SH-SY5Y (cell line): ENCODE results near the gene SNTB2.

Experiments used
- GATA2 ChIP-seq: IDR thresholded peaks from 2 replicates; pipeline ENCODE4 v1.6.1; 2011; ENCODE audit warnings: mild to moderate bottlenecking, low read depth, low read length
- GATA3 ChIP-seq: IDR thresholded peaks from 2 replicates; pipeline ENCODE4 v1.6.1; 2011; ENCODE audit warnings: low read depth, mild to moderate bottlenecking, low read length, moderate library complexity

The SNTB2 gene

GRCh38 chr16:69276148-69277115 lies 89.5 kb downstream of the SNTB2 start:
- TF ChIP-seq GATA2 = no peak
- no peak for TF ChIP-seq GATA3

GRCh38 chr16:69277413-69277812 lies 90.4 kb downstream of the SNTB2 start:
- TF ChIP-seq GATA3 (no peak), GATA2 (no peak)

DNA sequence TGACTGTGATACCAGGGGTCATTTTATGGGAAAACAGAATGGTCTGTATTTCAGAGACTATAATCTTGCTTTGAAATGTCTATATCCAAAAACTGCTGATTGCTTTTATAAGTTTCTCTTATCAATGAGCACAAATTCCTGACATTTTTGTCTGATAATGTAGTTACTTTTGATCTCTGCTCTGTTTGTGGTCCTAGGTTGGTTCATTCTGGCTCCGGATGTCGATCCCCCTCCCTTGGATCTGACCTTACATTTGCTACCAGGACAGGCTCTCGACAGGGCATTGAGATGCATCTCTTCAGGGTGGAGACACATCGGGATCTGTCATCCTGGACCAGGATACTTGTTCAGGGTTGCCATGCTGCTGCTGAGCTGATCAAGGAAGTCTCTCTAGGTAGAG lies 96.9 kb downstream of the SNTB2 start:
- TF ChIP-seq GATA3 (no peak), GATA2 (no peak)

- TF ChIP-seq GATA2 (no peak), GATA3 (no peak)
Measured at GRCh38 chr16:69285240-69285639, 98.3 kb downstream of the SNTB2 start.

GRCh38 chr16:69286941-69287713 lies 100.2 kb downstream of the SNTB2 start:
- TF ChIP-seq GATA3 (no peak), GATA2 (no peak)

GRCh38 chr16:69293401-69293800 lies 106.4 kb downstream of the SNTB2 start:
- no peak for TF ChIP-seq GATA3
- no peak for TF ChIP-seq GATA2

DNA sequence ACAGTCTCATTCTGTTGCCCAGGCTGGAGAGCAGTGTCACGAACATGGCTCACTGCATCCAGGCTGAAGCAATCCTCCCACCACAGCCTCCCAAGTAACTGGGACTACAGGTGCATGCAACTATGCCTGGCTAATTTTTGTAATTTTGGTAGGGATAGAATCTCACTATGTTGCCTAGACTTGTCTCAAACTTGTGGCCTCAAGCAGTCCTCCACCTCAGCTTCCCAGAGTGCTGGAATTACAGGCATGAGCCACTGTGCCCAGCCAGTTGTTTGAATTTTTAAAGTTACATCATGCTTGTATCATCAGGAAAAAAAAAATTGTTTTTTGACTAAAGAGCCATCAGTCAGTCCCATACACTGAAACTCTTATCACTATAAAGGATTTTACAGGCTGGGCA lies 107.1 kb downstream of the SNTB2 start:
- TF ChIP-seq GATA2 (no peak), GATA3 (no peak)

DNA sequence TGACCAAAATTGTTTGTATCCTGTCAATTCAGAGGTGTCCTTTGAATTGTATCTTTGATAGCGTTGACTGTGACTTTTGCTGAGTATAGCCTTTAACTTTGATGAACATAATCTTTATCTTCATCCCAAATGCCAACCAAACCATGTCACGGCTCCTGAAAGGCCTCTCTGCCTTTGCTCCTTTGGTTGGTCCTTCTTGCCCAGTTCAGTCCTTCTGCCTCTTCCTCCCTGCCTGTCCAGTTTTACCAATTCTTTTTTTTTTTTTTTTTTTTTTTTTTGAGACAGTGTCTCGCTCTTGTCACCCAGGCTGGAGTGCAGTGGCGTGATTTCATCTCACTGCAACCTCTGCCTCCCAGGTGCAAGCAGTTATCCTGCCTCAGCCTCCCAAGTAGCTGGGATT lies 111.3 kb downstream of the SNTB2 start:
- TF ChIP-seq GATA3 (no peak), GATA2 (no peak)

GRCh38 chr16:69301187-69301586 lies 114.2 kb downstream of the SNTB2 start:
- TF ChIP-seq GATA2 (no peak), GATA3 (no peak)

DNA sequence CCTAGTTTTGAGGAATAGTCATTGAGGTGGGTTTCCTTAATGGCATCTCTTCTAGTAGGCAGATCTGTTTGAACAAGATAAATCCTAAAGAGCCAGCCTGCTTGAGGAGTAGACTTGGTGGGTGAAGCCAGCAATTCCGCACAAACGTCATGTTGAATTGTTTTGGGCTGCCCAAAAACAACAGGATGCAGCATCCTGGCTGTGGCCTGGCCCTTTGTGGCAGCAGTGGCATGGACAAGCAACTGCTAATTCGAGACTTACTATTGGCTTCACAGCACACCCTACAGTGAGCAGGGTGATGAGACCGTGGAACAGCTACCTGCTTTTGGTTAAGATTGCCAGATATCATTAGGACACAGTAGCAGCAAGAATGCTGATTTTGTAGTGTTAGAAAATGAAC lies 114.9 kb downstream of the SNTB2 start:
- no peak for TF ChIP-seq GATA2
- no peak for TF ChIP-seq GATA3

DNA sequence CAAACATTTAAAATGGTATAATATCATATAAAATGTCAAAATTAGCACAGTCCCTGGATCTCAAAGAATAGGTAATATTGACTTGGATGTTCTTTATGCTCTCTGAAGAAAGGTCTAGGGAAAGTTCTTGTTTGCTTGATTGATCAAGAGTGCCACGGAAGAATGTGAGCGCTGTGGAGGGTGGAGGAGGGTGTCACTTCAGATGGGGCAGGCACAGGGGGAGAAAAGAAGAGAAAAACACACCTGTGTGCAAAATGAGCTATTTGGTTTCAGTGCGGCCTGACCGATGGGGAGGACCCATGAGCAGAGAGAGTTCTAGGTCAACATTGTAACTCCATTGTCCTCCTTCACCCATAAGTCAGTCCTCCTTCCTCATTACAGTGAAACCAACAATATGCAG lies 115.3 kb downstream of the SNTB2 start:
- TF ChIP-seq GATA2 (no peak), GATA3 (no peak)

DNA sequence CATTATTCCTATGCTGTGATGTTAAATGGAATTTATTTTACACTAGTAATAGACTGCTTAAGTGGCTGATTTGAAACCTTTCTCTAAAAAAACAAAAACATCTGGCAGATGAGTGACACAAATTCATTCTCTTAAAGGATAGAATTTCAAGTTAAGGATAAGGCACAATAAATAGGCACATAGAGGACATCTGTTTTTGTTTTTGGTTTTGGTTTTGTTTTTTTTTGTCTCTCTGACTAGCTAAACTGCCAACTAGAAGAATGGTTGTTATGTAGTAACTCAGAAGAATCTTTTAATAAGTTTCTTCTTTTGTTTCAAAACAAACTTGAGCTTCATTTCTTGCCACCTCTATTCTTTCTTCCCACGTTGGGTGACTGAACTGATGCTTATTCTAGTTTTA lies 119.1 kb downstream of the SNTB2 start:
- TF ChIP-seq GATA3 (no peak), GATA2 (no peak)

DNA sequence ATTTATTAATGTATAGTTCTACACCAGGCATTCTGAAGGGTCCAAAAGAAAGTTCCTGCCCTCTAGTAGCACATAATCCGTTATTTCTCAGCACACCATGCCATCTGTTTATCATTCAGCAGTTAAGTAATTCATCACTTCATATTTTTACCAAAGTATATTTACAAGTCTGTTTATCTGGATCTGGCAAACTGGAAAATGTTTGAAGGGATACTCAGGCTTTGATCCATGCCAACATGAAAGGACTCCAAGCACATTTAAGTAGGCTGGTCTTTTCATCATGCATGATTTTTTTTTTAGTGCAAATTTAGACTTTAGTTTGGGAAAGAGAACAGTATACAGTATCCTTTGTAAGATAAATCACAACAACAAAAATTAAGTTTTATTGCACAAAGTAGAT lies 120.1 kb downstream of the SNTB2 start:
- no peak for TF ChIP-seq GATA2
- no peak for TF ChIP-seq GATA3

DNA sequence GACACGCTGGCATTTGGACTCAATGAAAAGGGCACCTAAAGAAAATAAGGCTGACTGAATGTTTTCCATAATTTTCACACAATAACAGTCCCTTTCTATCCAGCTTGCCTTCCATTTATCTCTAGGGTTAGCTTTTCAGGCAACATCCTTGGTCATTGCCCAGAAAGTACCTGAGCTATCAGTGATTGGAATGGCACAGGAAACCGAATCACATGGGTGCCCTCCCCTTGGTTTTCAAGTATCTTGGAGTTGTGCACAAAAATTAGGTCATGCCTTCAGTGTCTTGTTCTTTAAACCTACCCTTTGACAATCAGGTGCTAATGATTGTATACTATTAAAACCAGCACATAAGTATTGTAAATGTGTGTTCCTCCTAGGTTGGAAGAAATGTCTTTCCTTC lies 120.9 kb downstream of the SNTB2 start:
- no peak for TF ChIP-seq GATA3
- no peak for TF ChIP-seq GATA2

DNA sequence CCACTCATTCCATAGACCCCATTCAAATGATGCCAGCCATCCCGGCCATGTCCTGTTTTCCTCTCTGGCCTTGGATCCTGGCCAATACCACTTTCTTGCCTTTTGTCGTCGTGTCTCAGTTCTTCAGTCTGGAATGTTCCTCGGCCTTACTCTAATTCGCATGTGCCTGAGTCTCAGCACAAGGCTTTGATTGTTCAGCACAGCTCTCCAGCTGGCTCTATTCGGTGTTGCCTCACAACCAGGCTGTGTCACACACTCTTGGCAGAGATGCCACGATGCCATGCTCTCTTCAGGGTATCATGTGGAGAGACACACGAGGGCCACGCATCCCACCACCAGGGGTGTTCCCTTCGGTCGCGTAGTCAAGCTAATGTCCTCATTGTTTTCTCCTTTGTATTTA lies 122.4 kb downstream of the SNTB2 start:
- TF ChIP-seq GATA2 (no peak), GATA3 (no peak)
